ENCODE results near the gene OXLD1. TPM values are rescaled to one million over a fixed set of nuclear protein-coding genes. Genes with fewer than 3 reads are reported as not detected.

The OXLD1 gene
- total and polyA plus RNA-seq, 2 donors (not counting 1 experiment from before 2014, with no cell fraction given) = 39.5 to 102 TPM

GRCh38 chr17:81673561-81674258 lies 7.3 kb upstream of the OXLD1 start:
- intact Hi-C loops (cut with micrococcal nuclease) = no loop called here
- H3K4me1 ChIP-seq (ENCODE audit: control insufficient read depth in 2 of 2, insufficient read depth in 2 of 2, low read length in 2 of 2) = no peaks in the 10 kb centered on the region
- no peaks in the 10 kb centered on the region for H3K27me3 ChIP-seq (replicated peaks in 1 of 4; ENCODE audit: control extremely low read depth in 1 of 4, control insufficient read depth in 3 of 4, insufficient read depth in 4 of 4, low read length in 3 of 4)
- H3K4me3 ChIP-seq (ENCODE audit: control extremely low read depth in 1 of 5, extremely low read depth in 1 of 5, insufficient read depth in 1 of 5, low read depth in 2 of 5, low read length in 4 of 5) = no peak overlapping the region
- Mint-ChIP-seq H3K27me3 (no peaks in the 10 kb centered on the region), H3K4me1 (peaks cover 5% of the 10 kb centered on the region), H3K27ac (no peak overlapping the region), H3K4me3 (no peak overlapping the region), H3K9me3 (ENCODE audit: insufficient read depth) (no peaks in the 10 kb centered on the region)
- DNase-seq (no peak), ATAC-seq (ENCODE audit: low read depth) (no peak)
- no peak overlapping the region for H3K4me2 ChIP-seq (replicated peaks; ENCODE audit: low read depth, low read length, poor library complexity, severe bottlenecking)
- no peak overlapping the region for H3K27ac ChIP-seq (ENCODE audit: low read length in 2 of 2)
- peaks cover 13% of the 10 kb centered on the region for H4K20me1 ChIP-seq (ENCODE audit: control insufficient read depth, insufficient read depth, low read length, poor library complexity, severe bottlenecking)
- no peak overlapping the region for H2AFZ ChIP-seq (ENCODE audit: insufficient read depth, low read depth, low read length, poor library complexity, severe bottlenecking)
- POLR2A ChIA-PET = no interaction called here
- H3K9me3 ChIP-seq (ENCODE audit: control extremely low read depth in 1 of 3, control insufficient read depth in 2 of 3, insufficient read depth in 1 of 3, low read length in 2 of 3) = no peaks in the 10 kb centered on the region
- CTCF ChIA-PET = no interaction called here
- H3K9ac ChIP-seq (ENCODE audit: low read length) = no peak overlapping the region
- peaks cover 0 to 46% of the 10 kb centered on the region in 2 experiments for H3K36me3 ChIP-seq (replicated peaks in 1 of 2; ENCODE audit: control extremely low read depth in 1 of 2, control insufficient read depth in 1 of 2, extremely low read depth in 1 of 2, insufficient read depth in 2 of 2, low read length in 1 of 2)
- H3K79me2 ChIP-seq (ENCODE audit: control insufficient read depth, insufficient read depth, low read length) = peaks cover 15% of the 10 kb centered on the region
- TF ChIP-seq, protein P1, sequence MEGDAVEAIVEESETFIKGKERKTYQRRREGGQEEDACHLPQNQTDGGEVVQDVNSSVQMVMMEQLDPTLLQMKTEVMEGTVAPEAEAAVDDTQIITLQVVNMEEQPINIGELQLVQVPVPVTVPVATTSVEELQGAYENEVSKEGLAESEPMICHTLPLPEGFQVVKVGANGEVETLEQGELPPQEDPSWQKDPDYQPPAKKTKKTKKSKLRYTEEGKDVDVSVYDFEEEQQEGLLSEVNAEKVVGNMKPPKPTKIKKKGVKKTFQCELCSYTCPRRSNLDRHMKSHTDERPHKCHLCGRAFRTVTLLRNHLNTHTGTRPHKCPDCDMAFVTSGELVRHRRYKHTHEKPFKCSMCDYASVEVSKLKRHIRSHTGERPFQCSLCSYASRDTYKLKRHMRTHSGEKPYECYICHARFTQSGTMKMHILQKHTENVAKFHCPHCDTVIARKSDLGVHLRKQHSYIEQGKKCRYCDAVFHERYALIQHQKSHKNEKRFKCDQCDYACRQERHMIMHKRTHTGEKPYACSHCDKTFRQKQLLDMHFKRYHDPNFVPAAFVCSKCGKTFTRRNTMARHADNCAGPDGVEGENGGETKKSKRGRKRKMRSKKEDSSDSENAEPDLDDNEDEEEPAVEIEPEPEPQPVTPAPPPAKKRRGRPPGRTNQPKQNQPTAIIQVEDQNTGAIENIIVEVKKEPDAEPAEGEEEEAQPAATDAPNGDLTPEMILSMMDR (IDR thresholded peaks at IDR 0.05) = no peak
- TF ChIP-seq EZH2 (IDR thresholded peaks at IDR 0.05; ENCODE audit: borderline replicate concordance, insufficient read depth, low read depth, low read length, poor library complexity, severe bottlenecking) = no peak
- WGBS (ENCODE audit: insufficient coverage) = 85% methylated on average over 17 of the region's 18 CpGs

DNA sequence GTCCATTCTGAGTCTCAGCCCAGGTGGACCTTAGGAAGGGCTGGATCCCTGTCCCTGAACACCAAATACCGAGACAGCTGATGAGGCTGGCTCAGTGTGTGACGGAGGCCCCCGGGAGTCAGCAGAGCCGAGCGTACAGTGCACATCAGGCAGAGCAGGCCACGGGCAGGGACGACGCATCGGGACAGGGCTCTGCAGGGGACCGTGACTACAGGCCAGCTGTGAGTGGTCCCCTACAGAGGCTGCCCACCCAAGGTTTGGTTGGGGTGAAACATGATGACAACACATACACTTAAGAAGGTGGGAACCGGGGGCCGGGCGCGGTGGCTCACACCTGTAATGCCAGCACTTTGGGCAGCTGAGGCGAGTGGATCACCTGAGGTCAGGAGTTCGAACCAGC lies 6.5 kb upstream of the OXLD1 start:
- Mint-ChIP-seq H3K9me3 (ENCODE audit: insufficient read depth) (no peaks in the 10 kb centered on the region), H3K4me1 (peaks cover 10% of the 10 kb centered on the region), H3K27me3 (no peaks in the 10 kb centered on the region), H3K27ac (no peak overlapping the region), H3K4me3 (no peak overlapping the region)
- Histone ChIP-seq H3K36me3 (replicated peaks in 1 of 2; ENCODE audit: control extremely low read depth in 1 of 2, control insufficient read depth in 1 of 2, extremely low read depth in 1 of 2, insufficient read depth in 2 of 2, low read length in 1 of 2) (peaks cover 0 to 50% of the 10 kb centered on the region in 2 experiments), H3K4me2 (replicated peaks; ENCODE audit: low read depth, low read length, poor library complexity, severe bottlenecking) (no peak overlapping the region), H3K9ac (ENCODE audit: low read length) (no peak overlapping the region), H3K27me3 (replicated peaks in 1 of 4; ENCODE audit: control extremely low read depth in 1 of 4, control insufficient read depth in 3 of 4, insufficient read depth in 4 of 4, low read length in 3 of 4) (no peaks in the 10 kb centered on the region), H3K27ac (ENCODE audit: low read length in 2 of 2) (no peak overlapping the region), H3K79me2 (ENCODE audit: control insufficient read depth, insufficient read depth, low read length) (peaks cover 22% of the 10 kb centered on the region), H3K4me1 (ENCODE audit: control insufficient read depth in 2 of 2, insufficient read depth in 2 of 2, low read length in 2 of 2) (peaks cover 4% of the 10 kb centered on the region in 2 donors), H2AFZ (ENCODE audit: insufficient read depth, low read depth, low read length, poor library complexity, severe bottlenecking) (no peak overlapping the region), H3K4me3 (ENCODE audit: control extremely low read depth in 1 of 5, extremely low read depth in 1 of 5, insufficient read depth in 1 of 5, low read depth in 2 of 5, low read length in 4 of 5) (no peak overlapping the region), H3K9me3 (ENCODE audit: control extremely low read depth in 1 of 3, control insufficient read depth in 2 of 3, insufficient read depth in 1 of 3, low read length in 2 of 3) (no peaks in the 10 kb centered on the region), H4K20me1 (ENCODE audit: control insufficient read depth, insufficient read depth, low read length, poor library complexity, severe bottlenecking) (peaks cover 13% of the 10 kb centered on the region)
- intact Hi-C loops (cut with micrococcal nuclease) = no loop called here
- TF ChIP-seq EZH2 (IDR thresholded peaks at IDR 0.05; ENCODE audit: borderline replicate concordance, insufficient read depth, low read depth, low read length, poor library complexity, severe bottlenecking) = no peak
- TF ChIP-seq, protein P1 (IDR thresholded peaks at IDR 0.05) = no peak
- no peak for ATAC-seq (ENCODE audit: low read depth)
- 91% methylated on average over 10 of the region's 16 CpGs for WGBS (ENCODE audit: insufficient coverage)
- POLR2A ChIA-PET = no interaction called here
- no peak for DNase-seq
- CTCF ChIA-PET = no interaction called here

Data from B cell (primary cell).